ENCODE results near the gene RBM15.

RBM15 gene

GRCh38 chr1:110361856-110362255 lies 22.7 kb downstream of the RBM15 start:
- DNase-seq, result no peak

DNA sequence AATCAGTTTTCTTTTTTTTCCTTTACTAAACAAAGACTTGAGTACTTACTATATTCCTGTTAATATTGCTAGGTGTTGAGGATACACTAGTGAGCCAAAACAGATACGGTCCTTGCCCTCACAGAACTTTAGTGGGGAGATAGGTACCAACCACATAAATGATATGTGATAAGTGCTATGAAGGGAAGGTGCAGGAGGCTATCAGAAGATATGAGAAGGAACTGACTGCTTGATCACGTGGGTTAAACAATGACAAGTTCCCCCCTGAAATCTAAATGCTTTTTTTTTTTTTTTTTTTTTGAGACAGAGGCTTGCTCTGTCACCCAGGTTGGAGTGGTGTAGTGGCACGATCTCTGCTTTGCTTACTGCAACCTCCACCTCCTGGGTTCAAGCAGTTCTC lies 25.0 kb downstream of the RBM15 start:
- DNase-seq, result no peak

DNA sequence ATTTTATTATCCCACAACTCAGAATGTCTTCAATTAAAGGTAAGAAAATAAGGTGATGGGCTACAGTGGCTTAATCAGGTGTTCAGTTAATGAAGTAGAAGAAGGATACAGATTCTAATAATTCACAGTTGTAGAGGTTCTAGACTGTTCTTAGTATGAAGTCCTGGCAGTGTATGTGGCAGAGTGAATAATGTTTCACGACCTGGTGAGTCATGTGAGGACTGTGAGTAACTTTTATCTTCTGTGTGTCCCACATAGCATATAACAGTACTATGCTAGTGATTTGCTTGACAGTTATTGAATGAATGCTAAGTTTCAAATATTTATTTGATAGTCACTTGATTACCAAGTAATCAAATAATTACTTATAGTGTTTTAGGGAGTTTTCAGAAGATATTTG lies 31.6 kb downstream of the RBM15 start:
- no peak for DNase-seq

- no peak for DNase-seq
These were observed 36.3 kb downstream of the RBM15 start for GRCh38 chr1:110375490-110375889.

DNA sequence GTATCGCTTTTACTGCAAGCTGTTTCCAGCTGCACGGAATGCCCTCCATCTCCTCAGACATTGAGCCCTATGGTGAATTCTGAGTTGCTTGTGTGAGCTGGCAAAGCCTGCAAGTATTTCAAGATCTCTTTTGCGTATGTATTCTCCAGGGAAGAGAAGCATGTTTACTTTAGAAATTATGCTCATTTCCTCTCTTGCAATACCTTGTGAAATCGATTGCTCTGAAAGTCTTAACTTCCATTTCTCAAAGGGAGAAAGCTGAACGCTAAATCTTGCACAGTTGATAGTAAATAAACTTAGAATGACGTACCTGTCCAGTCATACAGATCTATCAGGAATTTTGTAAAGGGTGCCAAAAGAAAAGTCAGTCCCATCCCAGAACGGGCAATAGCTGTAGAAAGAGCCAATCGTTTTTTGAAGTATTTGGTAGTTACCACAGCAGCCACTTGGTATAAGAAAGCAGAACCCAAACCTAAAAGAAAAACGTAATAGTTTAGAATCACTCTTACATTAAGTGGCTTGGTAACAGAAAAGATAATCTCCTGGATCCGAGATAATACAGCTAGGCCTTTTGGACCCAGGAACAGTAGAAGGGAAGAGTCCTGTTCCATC lies 41.6 kb downstream of the RBM15 start:
- no peak for DNase-seq

DNA sequence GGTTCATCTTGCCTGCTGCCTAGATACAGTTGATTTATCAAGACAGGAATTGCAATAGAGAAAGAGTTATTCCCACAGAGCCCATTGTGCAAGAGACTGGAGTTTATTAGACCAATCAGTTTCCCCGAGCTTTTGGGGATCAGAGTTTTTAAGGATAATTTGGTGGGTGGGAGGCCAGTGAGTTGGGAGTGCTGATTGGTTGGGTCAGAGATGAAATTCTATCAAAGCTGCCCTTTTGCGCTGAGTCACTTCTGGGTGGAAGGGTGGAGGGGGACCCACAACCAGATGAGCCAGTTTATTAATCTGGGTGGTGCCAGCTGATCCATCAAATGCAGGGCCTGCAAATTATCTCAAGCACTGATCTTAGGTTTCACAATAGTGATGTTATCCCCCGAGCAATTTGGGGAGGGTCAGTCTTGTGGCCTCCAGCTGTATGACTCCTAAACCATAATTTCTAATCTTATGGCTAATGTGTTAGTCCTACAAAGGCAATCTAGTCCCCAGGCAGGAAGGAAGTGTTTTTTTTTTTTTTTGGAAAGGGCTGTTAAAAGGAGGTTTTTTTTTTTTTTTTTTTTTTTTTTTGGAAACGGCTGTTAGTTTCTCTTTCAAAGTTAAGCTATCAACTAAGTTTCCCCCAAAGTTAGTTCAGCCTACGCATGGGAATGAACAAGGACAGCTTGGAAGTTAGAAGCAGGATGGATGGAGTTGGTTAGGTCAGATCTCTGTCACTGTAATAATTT lies 44.2 kb downstream of the RBM15 start:
- no peak for DNase-seq

GRCh38 chr1:110384581-110385321 lies 45.6 kb downstream of the RBM15 start:
- no peak for DNase-seq

DNA sequence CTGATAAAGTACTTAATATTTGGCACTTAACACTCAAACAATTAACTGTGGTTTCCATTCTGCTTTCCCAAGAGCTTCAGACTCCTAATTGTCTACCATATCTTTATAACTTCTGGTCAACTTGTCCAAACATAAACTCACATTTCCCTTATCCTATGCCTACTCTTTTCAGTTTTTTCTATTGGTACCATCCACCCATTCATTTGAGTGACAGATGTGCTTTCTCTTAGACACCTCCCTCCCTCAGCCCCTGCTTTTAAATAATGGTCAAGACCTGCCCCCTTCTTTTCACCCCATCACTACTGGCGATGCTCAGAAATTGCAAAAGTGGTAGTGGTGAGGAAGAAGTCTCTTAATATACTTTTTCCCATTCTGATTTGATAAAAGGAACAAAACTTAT lies 46.2 kb downstream of the RBM15 start:
- DNase-seq, result no peak

GRCh38 chr1:110387048-110387754 lies 48.0 kb downstream of the RBM15 start:
- DNase-seq, result no peak

DNA sequence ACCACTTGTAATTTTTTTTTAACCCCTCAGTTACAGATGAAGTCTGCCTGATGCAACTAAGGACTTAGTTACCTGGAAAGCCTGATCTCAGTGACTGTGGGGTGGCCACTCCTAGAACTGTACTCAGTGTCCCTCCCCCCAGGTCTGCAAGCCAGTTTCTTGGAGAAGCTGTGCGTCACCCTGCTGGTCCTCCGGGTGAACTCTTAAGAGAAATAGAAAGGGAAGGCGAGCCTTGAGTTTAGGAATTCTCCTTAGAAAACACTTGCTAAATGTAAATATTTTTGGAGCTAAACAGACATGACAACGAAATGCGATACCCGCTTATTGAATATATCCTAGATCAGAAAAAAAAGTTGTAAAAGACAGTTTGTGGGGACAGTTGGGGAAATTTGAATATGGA lies 50.9 kb downstream of the RBM15 start:
- DNase-seq, result no peak

- DNase-seq, result peak; percentile 68
These were observed 51.6 kb downstream of the RBM15 start, which contains the start of gene SLC16A4 for GRCh38 chr1:110390692-110391245. Gene SLC16A4, minus strand, starts transcription at chr1:110391026. Its CDS starts 1,703 bp downstream, at chr1:110389323.

DNA sequence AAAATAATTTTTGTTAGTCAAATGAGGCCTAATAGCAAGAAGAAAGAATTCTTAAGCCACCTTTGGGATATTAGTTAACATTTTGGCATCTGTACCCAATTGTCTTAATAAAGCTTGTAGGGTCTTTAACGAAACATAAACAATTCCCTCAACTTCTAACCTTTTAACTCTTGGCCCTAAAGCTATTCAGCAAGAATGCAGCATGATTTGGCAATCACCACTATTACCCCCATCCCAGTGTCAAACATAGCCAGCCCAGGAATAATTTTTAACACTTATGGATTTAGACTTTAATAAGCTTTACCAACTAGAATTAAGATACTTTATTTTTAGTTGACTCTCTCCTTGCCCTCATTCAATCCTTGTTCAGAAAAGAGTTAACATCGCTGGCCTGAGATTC lies 54.1 kb downstream of the RBM15 start:
- DNase-seq, result no peak

GRCh38 chr1:110393691-110394492 lies 54.7 kb downstream of the RBM15 start:
- no peak for DNase-seq

GRCh38 chr1:110394493-110394820 lies 55.3 kb downstream of the RBM15 start:
- no peak for DNase-seq

Data from NCI-H1694 (cell line).